HTERT RPE-1 (cell line): ENCODE data around the gene FAM234A.
"Not testable (repeated sequence)": the region's sequence is repeated elsewhere in the genome, so short reads cannot be mapped to it uniquely, and the experiment has no call there.

Source experiments
- in situ Hi-C: fragments of 300-500 bp; cut with MboI; formaldehyde crosslinking; loops from 4 replicates; pipeline ENCODE4 v1.14.3; 2020; ENCODE audit warnings: low sequenced_read_pairs

The FAM234A gene

GRCh38 chr16:229731-230281, 4.8 kb upstream of the FAM234A start:
- in situ Hi-C loops = no loop called here

- in situ Hi-C loops = not testable (repeated sequence)
Measured at GRCh38 chr16:230351-230750, 4.3 kb upstream of the FAM234A start.

- in situ Hi-C loops = no loop called here
Measured at GRCh38 chr16:230949-231348, 3.7 kb upstream of the FAM234A start.

- in situ Hi-C loops = no loop called here
Measured at GRCh38 chr16:239948-240277, 5.3 kb downstream of the FAM234A start.

GRCh38 chr16:240559-240958, 5.9 kb downstream of the FAM234A start:
- in situ Hi-C loops = no loop called here

GRCh38 chr16:242281-242680, 7.7 kb downstream of the FAM234A start:
- in situ Hi-C loops = no loop called here

GRCh38 chr16:243348-243747, 8.7 kb downstream of the FAM234A start:
- in situ Hi-C loops = no loop called here

- in situ Hi-C loops = no loop called here
Measured at GRCh38 chr16:245105-245504, 10.5 kb downstream of the FAM234A start.

GRCh38 chr16:247027-247426, 12.4 kb downstream of the FAM234A start:
- in situ Hi-C loops = no loop called here

GRCh38 chr16:249431-249830, 14.8 kb downstream of the FAM234A start:
- in situ Hi-C loops = no loop called here

- in situ Hi-C loops = no loop called here
Measured at GRCh38 chr16:252366-253337, 18.0 kb downstream of the FAM234A start.

GRCh38 chr16:253833-254232, 19.2 kb downstream of the FAM234A start:
- in situ Hi-C loops = no loop called here

- in situ Hi-C loops = no loop called here
Measured at GRCh38 chr16:254461-254860, 19.8 kb downstream of the FAM234A start.

- in situ Hi-C loops = no loop called here
Measured at GRCh38 chr16:255183-255582, 20.6 kb downstream of the FAM234A start.

GRCh38 chr16:258091-258490, 23.5 kb downstream of the FAM234A start:
- in situ Hi-C loops = not testable (repeated sequence)

GRCh38 chr16:259226-259625, 24.6 kb downstream of the FAM234A start:
- in situ Hi-C loops = no loop called here

- in situ Hi-C loops = no loop called here
Measured at GRCh38 chr16:259814-260253, 25.2 kb downstream of the FAM234A start.

GRCh38 chr16:260326-260725, 25.7 kb downstream of the FAM234A start:
- in situ Hi-C loops = no loop called here

- in situ Hi-C loops = no loop called here
Measured at GRCh38 chr16:261031-261691, 26.5 kb downstream of the FAM234A start.

GRCh38 chr16:262121-262745, 27.6 kb downstream of the FAM234A start:
- in situ Hi-C loops = no loop called here

GRCh38 chr16:263182-263774, 28.7 kb downstream of the FAM234A start:
- in situ Hi-C loops = no loop called here
